ENCODE data around the gene OMP. TPM values are rescaled to one million over a fixed set of nuclear protein-coding genes. Genes with fewer than 3 reads are reported as not detected.

Gene OMP
- total and polyA plus RNA-seq, 8 donors, result 0.61 to 0.78 (median 0.69) TPM; not detected in 5

DNA sequence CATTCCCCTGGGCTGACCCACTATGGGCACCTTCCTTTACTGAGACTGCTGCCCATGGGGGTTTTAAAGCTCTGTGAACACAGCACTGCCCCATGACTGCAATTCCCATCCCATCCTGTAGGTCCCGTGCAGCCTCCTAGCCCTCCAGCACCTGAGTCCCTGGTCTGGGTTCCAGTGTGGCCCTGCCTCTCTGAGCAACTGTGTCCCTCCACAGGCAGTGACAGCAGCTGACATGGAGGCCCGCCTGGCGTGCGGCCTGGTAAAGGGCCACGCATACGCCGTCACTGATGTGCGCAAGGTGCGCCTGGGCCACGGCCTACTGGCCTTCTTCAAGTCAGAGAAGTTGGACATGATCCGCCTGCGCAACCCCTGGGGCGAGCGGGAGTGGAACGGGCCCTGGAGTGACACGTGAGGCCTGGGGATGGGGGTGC lies 12.6 kb downstream of the OMP start:
- H3K36me3 ChIP-seq, result peaks cover 0 to 1% (median 0%) of the 10 kb centered on the region in 3 donors
- no peaks in the 10 kb centered on the region for H3K27me3 ChIP-seq
- H3K4me1 ChIP-seq, result no peaks in the 10 kb centered on the region
- no peak overlapping the region for H3K4me3 ChIP-seq
- FAIRE-seq, result no peak
- H3K9me3 ChIP-seq, result no peaks in the 10 kb centered on the region
- intact Hi-C loops (cut with DNase I), result no loop called here
- TF ChIP-seq, protein P1, sequence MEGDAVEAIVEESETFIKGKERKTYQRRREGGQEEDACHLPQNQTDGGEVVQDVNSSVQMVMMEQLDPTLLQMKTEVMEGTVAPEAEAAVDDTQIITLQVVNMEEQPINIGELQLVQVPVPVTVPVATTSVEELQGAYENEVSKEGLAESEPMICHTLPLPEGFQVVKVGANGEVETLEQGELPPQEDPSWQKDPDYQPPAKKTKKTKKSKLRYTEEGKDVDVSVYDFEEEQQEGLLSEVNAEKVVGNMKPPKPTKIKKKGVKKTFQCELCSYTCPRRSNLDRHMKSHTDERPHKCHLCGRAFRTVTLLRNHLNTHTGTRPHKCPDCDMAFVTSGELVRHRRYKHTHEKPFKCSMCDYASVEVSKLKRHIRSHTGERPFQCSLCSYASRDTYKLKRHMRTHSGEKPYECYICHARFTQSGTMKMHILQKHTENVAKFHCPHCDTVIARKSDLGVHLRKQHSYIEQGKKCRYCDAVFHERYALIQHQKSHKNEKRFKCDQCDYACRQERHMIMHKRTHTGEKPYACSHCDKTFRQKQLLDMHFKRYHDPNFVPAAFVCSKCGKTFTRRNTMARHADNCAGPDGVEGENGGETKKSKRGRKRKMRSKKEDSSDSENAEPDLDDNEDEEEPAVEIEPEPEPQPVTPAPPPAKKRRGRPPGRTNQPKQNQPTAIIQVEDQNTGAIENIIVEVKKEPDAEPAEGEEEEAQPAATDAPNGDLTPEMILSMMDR (IDR thresholded peaks at IDR 0.05), result no peak
- H3K27ac ChIP-seq, result no peak overlapping the region
- WGBS, 2 donors, result 94 to 97% methylated on average over 16 of the region's 16 CpGs
- no peak for ATAC-seq
- DNase-seq, result peak in 2 of 6 donors; percentile 29 to 65

DNA sequence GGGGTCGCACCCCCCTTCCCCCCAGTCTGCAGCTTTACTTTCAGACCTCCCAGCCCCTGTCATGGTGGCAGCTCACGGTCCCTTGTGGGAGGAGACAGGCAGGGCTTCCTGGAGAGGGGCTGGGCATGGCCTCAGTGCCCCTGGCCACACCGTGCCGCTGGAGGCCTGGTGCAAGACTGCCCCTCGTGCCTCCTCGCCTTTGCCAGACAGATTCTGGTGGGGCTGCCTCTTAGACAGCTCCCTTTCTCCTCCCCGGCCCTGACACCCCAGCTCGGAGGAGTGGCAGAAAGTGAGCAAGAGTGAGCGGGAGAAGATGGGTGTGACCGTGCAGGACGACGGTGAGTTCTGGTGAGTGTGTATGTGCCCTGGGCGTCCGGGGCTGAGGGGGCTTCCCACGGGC lies 13.3 kb downstream of the OMP start:
- TF ChIP-seq, protein P1 (IDR thresholded peaks at IDR 0.05), result no peak
- FAIRE-seq, result no peak
- Histone ChIP-seq H3K27ac (no peak overlapping the region), H3K4me3 (no peak overlapping the region), H3K4me1 (no peaks in the 10 kb centered on the region), H3K9me3 (no peaks in the 10 kb centered on the region), H3K36me3 (peaks cover 0 to 9% (median 0%) of the 10 kb centered on the region in 3 donors), H3K27me3 (no peaks in the 10 kb centered on the region)
- no peak for ATAC-seq
- peak in 2 of 6 donors; percentile 21 to 31 for DNase-seq
- intact Hi-C loops (cut with DNase I), result no loop called here
- 84 to 85% methylated on average over 15 of the region's 15 CpGs for WGBS, 2 donors

DNA sequence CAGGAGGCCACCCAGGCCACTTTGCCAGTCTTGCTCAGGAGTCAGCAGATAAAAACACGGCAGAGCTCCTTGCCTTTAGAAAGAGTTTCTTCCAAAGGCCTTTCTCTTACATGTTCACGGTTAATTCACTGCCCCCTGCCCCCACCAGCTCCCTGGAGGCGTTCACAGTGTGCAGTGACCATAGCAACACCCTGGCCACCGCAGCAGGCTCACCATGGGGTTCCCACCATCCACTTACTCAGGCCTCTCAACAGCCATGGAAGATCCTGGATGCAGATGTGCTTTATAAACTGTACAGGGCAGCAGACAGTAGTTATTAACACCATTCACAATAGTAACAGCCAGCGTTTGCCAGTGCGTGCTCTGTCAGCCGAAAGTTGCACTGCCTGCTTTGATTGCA lies 14.9 kb downstream of the OMP start:
- 78% methylated on average over 7 of the region's 7 CpGs for WGBS, 2 donors
- Histone ChIP-seq H3K4me3 (no peak overlapping the region), H3K36me3 (peaks cover 0 to 12% (median 0%) of the 10 kb centered on the region in 3 donors), H3K4me1 (no peaks in the 10 kb centered on the region), H3K27me3 (no peaks in the 10 kb centered on the region), H3K27ac (no peak overlapping the region), H3K9me3 (no peaks in the 10 kb centered on the region)
- FAIRE-seq (no peak), DNase-seq (no peak), ATAC-seq (no peak)
- TF ChIP-seq, protein P1 (IDR thresholded peaks at IDR 0.05), result no peak
- intact Hi-C loops (cut with DNase I), result no loop called here

DNA sequence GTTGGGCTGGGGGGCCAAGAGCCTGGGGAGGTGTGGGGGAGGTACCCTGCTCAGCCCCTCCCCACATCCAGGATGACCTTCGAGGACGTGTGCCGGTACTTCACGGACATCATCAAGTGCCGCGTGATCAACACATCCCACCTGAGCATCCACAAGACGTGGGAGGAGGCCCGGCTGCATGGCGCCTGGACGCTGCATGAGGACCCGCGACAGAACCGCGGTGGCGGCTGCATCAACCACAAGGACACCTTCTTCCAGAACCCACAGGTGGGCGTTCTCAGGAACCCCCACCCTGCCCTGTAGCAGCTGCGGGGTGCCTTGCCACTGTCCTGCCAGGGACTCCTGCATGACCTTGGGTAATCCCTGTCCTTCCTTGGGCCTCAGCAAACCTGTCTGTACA lies 15.4 kb downstream of the OMP start:
- ATAC-seq, result no peak
- Histone ChIP-seq H3K9me3 (no peaks in the 10 kb centered on the region), H3K36me3 (peaks cover 0 to 12% (median 0%) of the 10 kb centered on the region in 3 donors), H3K27me3 (no peaks in the 10 kb centered on the region), H3K4me3 (no peak overlapping the region), H3K4me1 (no peaks in the 10 kb centered on the region), H3K27ac (no peak overlapping the region)
- TF ChIP-seq, protein P1 (IDR thresholded peaks at IDR 0.05), result no peak
- intact Hi-C loops (cut with DNase I), result no loop called here
- 85 to 92% methylated on average over 17 of the region's 17 CpGs for WGBS, 2 donors
- no peak for FAIRE-seq
- DNase-seq, result peak in 1 of 6 donors; percentile 37

DNA sequence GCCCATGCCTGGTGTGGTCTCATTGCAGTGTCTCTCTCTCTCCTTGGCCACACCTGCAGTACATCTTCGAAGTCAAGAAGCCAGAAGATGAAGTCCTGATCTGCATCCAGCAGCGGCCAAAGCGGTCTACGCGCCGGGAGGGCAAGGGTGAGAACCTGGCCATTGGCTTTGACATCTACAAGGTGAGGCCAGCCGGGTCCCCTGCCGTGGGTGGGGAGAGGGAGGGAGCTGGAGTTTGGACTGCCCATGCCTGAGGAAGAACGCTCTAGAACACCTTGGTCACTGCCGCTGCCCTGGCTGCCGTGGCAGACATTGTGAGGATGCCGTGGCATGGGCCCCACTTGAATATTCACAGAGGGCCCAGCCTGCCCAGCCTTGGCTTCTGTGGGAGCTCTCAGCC lies 16.3 kb downstream of the OMP start:
- Histone ChIP-seq H3K27ac (no peak overlapping the region), H3K9me3 (no peaks in the 10 kb centered on the region), H3K27me3 (no peaks in the 10 kb centered on the region), H3K36me3 (peaks cover 0 to 12% (median 0%) of the 10 kb centered on the region in 3 donors), H3K4me1 (no peaks in the 10 kb centered on the region), H3K4me3 (no peak overlapping the region)
- intact Hi-C loops (cut with DNase I), result no loop called here
- TF ChIP-seq, protein P1 (IDR thresholded peaks at IDR 0.05), result no peak
- no peak for ATAC-seq
- DNase-seq, result peak in 1 of 6 donors; percentile 38
- 85 to 93% methylated on average over 12 of the region's 12 CpGs for WGBS, 2 donors
- FAIRE-seq, result no peak
